ENCODE measurements around the gene MFN2.
"Not testable (repeated sequence)": the region's sequence is repeated elsewhere in the genome, so short reads cannot be mapped to it uniquely, and the experiment has no call there.

GRCh38 chr1:12033441-12033840, 53.2 kb downstream of the MFN2 start:
- not testable (repeated sequence) for TF ChIP-seq GABPA (IDR thresholded peaks at IDR 0.05 in 1 of 2, conservative IDR thresholded peaks at IDR 0.05 in 1 of 2); SP1 (IDR thresholded peaks at IDR 0.05); MAX (IDR thresholded peaks at IDR 0.05)

Measured in liver (tissue), 2 donors.